ENCODE measurements around the gene SUCLG2. TPM values are rescaled to one million over a fixed set of nuclear protein-coding genes. Genes with fewer than 3 reads are reported as not detected.
"Not testable (repeated sequence)": the region's sequence is repeated elsewhere in the genome, so short reads cannot be mapped to it uniquely, and the experiment has no call there.

The SUCLG2 gene
- total RNA-seq, 1 experiment from 2014 or later, result 38.5 TPM

DNA sequence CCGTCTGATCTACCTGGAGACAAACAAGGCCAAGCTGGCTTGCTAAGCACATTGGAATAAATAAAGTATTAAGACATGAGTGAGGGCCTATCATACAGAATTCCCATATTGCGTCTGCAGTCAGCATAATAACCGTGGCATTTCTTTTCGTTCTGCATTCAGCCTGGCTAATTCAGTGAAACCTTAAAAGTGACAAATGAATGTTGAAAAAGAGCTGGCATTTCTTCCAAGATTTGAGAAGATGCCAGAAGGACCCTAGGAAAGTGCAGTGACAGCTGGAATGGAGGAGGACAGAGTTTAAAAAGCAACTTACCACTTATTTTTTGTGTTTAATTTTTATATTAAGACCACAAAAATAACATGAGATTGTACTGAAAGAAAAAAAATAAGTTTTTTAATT is 67.1 kb downstream of the SUCLG2 start:
- Histone ChIP-seq H4K5ac (ENCODE audit: insufficient read length, low read depth, low read length) (no peak overlapping the region), H4K20me1 (ENCODE audit: control insufficient read depth, insufficient read depth, insufficient read length) (no peaks in the 10 kb centered on the region), H3K79me2 (ENCODE audit: insufficient read depth, low read length) (no peaks in the 10 kb centered on the region), H2BK12ac (ENCODE audit: insufficient read length, low read depth, low read length) (no peak overlapping the region), H3K9me3 (ENCODE audit: control insufficient read depth, low read depth, low read length) (no peaks in the 10 kb centered on the region), H3K27ac (ENCODE audit: insufficient read length, low read depth, low read length) (no peak overlapping the region), H2BK120ac (ENCODE audit: low read depth, low read length, poor library complexity, severe bottlenecking) (no peak overlapping the region), H3K18ac (ENCODE audit: insufficient read length, low read depth, low read length) (no peak overlapping the region), H3K9ac (ENCODE audit: extremely low read depth, insufficient read length, low read length) (no peak overlapping the region), H3K4me1 (ENCODE audit: insufficient read depth, low read length) (no peaks in the 10 kb centered on the region), H3K14ac (ENCODE audit: insufficient read depth, low read length) (no peak overlapping the region), H2BK15ac (ENCODE audit: low read depth, low read length) (no peak overlapping the region), H2AK5ac (ENCODE audit: insufficient read length, low read length) (no peak overlapping the region), H3K56ac (ENCODE audit: insufficient read length, low read depth, low read length) (no peak overlapping the region), H3K23ac (ENCODE audit: insufficient read length, low read depth, low read length) (no peak overlapping the region), H2AFZ (ENCODE audit: low read length) (no peak overlapping the region), H3K4me2 (ENCODE audit: insufficient read depth, insufficient read length, low read length) (no peak overlapping the region), H3K79me1 (ENCODE audit: insufficient read depth, low read depth, low read length, poor library complexity, severe bottlenecking) (no peaks in the 10 kb centered on the region), H3T11ph (ENCODE audit: low read length) (no peak overlapping the region), H4K8ac (replicated peaks; ENCODE audit: insufficient read length, low read depth, low read length) (no peak overlapping the region), H3K4ac (ENCODE audit: low read depth, low read length) (no peak overlapping the region), H3K23me2 (ENCODE audit: insufficient read length, low read depth, low read length, poor library complexity, severe bottlenecking) (no peaks in the 10 kb centered on the region), H3K27me3 (ENCODE audit: insufficient read depth, low read length) (no peaks in the 10 kb centered on the region), H2BK5ac (ENCODE audit: insufficient read length, low read length) (no peak overlapping the region), H4K91ac (ENCODE audit: insufficient read length, low read depth, low read length) (no peak overlapping the region), H2BK20ac (ENCODE audit: low read depth, low read length, poor library complexity, severe bottlenecking) (no peak overlapping the region)
- 0 out of 5 replicates have a peak, but pooled peaks cover 0 to 2% of the 10 kb centered on the region in 2 experiments for H3K9me3 Mint-ChIP-seq
- H3K36me3 Mint-ChIP-seq (ENCODE audit: insufficient read depth in 1 of 3, low read depth in 3 of 3), result peaks cover 3 to 13% (median 13%) of the 10 kb centered on the region in 3 experiments; a peak in 5 of 7 replicates
- no CpG with 5 or more reads among the region's 4 CpGs for WGBS (ENCODE audit: extremely low coverage, insufficient read length, low lambda C conversion rate)
- H3K27ac Mint-ChIP-seq, result no peak overlapping the region
- H3K4me3 Mint-ChIP-seq, result no peak overlapping the region
- no peaks in the 10 kb centered on the region for H3K27me3 Mint-ChIP-seq (ENCODE audit: low read depth)
- H3K4me1 Mint-ChIP-seq, result peaks cover 6 to 9% of the 10 kb centered on the region in 2 experiments
- TF ChIP-seq, protein P1, sequence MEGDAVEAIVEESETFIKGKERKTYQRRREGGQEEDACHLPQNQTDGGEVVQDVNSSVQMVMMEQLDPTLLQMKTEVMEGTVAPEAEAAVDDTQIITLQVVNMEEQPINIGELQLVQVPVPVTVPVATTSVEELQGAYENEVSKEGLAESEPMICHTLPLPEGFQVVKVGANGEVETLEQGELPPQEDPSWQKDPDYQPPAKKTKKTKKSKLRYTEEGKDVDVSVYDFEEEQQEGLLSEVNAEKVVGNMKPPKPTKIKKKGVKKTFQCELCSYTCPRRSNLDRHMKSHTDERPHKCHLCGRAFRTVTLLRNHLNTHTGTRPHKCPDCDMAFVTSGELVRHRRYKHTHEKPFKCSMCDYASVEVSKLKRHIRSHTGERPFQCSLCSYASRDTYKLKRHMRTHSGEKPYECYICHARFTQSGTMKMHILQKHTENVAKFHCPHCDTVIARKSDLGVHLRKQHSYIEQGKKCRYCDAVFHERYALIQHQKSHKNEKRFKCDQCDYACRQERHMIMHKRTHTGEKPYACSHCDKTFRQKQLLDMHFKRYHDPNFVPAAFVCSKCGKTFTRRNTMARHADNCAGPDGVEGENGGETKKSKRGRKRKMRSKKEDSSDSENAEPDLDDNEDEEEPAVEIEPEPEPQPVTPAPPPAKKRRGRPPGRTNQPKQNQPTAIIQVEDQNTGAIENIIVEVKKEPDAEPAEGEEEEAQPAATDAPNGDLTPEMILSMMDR (conservative IDR thresholded peaks at IDR 0.05), result no peak
- DNase-seq, result no peak

DNA sequence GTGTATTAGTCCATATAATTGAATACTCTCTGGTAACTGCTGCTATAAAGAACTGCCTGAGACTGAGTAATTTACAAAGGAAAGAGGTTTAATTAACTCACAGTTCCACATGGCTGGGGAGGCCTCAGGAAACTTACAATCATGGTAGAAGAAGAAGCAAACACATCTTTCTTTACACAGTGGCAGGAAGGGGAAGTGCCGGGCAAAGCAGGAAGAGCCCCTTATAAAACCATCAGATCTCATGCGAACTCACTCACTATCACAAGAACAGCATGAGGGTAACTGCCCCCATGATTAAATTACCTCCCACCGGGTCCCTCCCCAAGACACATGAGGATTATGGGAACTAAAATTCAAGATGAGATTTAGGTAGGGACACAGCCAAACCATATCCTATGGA is 69.8 kb downstream of the SUCLG2 start:
- not testable (repeated sequence) for H4K91ac ChIP-seq (ENCODE audit: insufficient read length, low read depth, low read length); H3K4me1 Mint-ChIP-seq; H2BK12ac ChIP-seq (ENCODE audit: insufficient read length, low read depth, low read length); H3K4ac ChIP-seq (ENCODE audit: low read depth, low read length); H3K4me3 Mint-ChIP-seq; H3K27ac ChIP-seq (ENCODE audit: insufficient read length, low read depth, low read length); DNase-seq; H3K4me1 ChIP-seq (ENCODE audit: insufficient read depth, low read length); H3K18ac ChIP-seq (ENCODE audit: insufficient read length, low read depth, low read length); H2BK5ac ChIP-seq (ENCODE audit: insufficient read length, low read length); H2BK20ac ChIP-seq (ENCODE audit: low read depth, low read length, poor library complexity, severe bottlenecking); H2AK5ac ChIP-seq (ENCODE audit: insufficient read length, low read length); H3K56ac ChIP-seq (ENCODE audit: insufficient read length, low read depth, low read length); H3T11ph ChIP-seq (ENCODE audit: low read length); H2AFZ ChIP-seq (ENCODE audit: low read length); H3K14ac ChIP-seq (ENCODE audit: insufficient read depth, low read length); H3K27me3 ChIP-seq (ENCODE audit: insufficient read depth, low read length); H3K9ac ChIP-seq (ENCODE audit: extremely low read depth, insufficient read length, low read length); H3K9me3 ChIP-seq (ENCODE audit: control insufficient read depth, low read depth, low read length); H3K23ac ChIP-seq (ENCODE audit: insufficient read length, low read depth, low read length); H2BK120ac ChIP-seq (ENCODE audit: low read depth, low read length, poor library complexity, severe bottlenecking); H3K27me3 Mint-ChIP-seq (ENCODE audit: low read depth); H2BK15ac ChIP-seq (ENCODE audit: low read depth, low read length); H3K9me3 Mint-ChIP-seq; H3K36me3 Mint-ChIP-seq (ENCODE audit: insufficient read depth in 1 of 3, low read depth in 3 of 3); H4K5ac ChIP-seq (ENCODE audit: insufficient read length, low read depth, low read length); H3K79me2 ChIP-seq (ENCODE audit: insufficient read depth, low read length); H4K20me1 ChIP-seq (ENCODE audit: control insufficient read depth, insufficient read depth, insufficient read length); H3K23me2 ChIP-seq (ENCODE audit: insufficient read length, low read depth, low read length, poor library complexity, severe bottlenecking); H3K79me1 ChIP-seq (ENCODE audit: insufficient read depth, low read depth, low read length, poor library complexity, severe bottlenecking); H3K4me2 ChIP-seq (ENCODE audit: insufficient read depth, insufficient read length, low read length); H4K8ac ChIP-seq (replicated peaks; ENCODE audit: insufficient read length, low read depth, low read length)
- no CpG with 5 or more reads among the region's 3 CpGs for WGBS (ENCODE audit: extremely low coverage, insufficient read length, low lambda C conversion rate)
- H3K27ac Mint-ChIP-seq, result peak overlapping the region in 1 of 3 experiments; percentile 50; a peak in 1 of 7 replicates

Data from H9 (cell line).